Renal cortex interstitium (tissue), 11 donors: ENCODE results near the gene LIMK1. TPM values are rescaled to one million over a fixed set of nuclear protein-coding genes. Genes with fewer than 3 reads are reported as not detected.

Experiments used
- DNase-seq, 11 donors: peaks; one replicate each; pipeline ENCODE4 v3.0.0-alpha.2; 2013; ENCODE audit warnings: low read depth in 9 of 11, low spot score in 4 of 11; ENCODE audit errors: extremely low read depth in 1 of 11
- polyA plus RNA-seq, 3 donors: library from polyadenylated mRNA; unstranded; fragments of 120-200 nt; gene quantifications; one replicate each; pipeline ENCODE4 v1.2.1, GENCODE V29; 2013; ENCODE audit not compliant: insufficient read length in 3 of 3

LIMK1 gene
- polyA plus RNA-seq, 3 donors, result 18.3 to 26.6 (median 25.1) TPM

- DNase-seq, result no peak
These were observed 13.6 kb upstream of the LIMK1 start for GRCh38 chr7:74069790-74070618.

GRCh38 chr7:74070619-74070921 lies 13.0 kb upstream of the LIMK1 start:
- DNase-seq, result no peak

DNA sequence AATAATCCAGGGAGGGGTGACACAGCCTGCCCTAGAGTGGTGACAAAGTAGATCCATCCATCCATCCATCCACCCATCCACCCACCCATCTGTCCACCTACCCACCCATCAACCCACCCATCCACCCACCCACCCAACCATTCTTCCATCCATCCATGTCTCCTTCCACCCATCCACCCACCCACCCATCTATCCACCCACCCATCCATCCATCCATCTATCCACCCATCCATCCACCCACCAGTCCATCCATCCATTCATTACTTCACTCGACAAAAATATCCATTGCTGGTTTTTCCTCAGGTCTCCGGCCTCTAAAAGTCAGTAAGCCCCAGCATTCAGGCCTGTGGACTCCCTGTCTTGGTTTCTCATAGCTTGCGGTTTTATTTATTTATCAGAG lies 12.5 kb upstream of the LIMK1 start:
- DNase-seq, result no peak

DNA sequence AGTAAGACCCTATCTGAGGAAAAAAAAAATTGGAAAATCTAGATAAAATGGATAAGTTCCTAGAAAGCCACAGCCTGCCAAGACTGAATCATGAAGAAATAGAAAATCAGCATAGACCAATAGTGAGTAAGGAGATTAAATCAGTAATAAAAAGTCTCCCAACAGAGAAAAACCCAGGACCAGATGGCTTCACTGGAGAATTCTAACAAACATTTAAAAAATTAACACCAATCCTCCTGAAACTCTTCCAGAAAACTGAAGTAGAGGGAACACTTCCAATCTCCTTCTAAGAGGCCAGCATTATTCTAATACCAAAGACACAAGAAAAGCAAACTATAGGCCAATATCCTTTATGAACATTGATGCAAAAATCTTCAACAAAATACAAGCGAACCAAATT lies 8.8 kb upstream of the LIMK1 start:
- DNase-seq, result no peak

GRCh38 chr7:74078461-74078860 lies 5.1 kb upstream of the LIMK1 start:
- no peak for DNase-seq

GRCh38 chr7:74082770-74083116 lies 861 bp upstream of the LIMK1 start:
- no peak for DNase-seq

GRCh38 chr7:74083928-74084721 lies 521 bp downstream of the LIMK1 start:
- peak in 1 of 11 donors; percentile 28 for DNase-seq

- no peak for DNase-seq
These were observed 1.3 kb downstream of the LIMK1 start for GRCh38 chr7:74084722-74085578.

GRCh38 chr7:74087791-74088453 lies 4.3 kb downstream of the LIMK1 start:
- DNase-seq, result no peak

GRCh38 chr7:74092321-74092963 lies 8.8 kb downstream of the LIMK1 start:
- no peak for DNase-seq

DNA sequence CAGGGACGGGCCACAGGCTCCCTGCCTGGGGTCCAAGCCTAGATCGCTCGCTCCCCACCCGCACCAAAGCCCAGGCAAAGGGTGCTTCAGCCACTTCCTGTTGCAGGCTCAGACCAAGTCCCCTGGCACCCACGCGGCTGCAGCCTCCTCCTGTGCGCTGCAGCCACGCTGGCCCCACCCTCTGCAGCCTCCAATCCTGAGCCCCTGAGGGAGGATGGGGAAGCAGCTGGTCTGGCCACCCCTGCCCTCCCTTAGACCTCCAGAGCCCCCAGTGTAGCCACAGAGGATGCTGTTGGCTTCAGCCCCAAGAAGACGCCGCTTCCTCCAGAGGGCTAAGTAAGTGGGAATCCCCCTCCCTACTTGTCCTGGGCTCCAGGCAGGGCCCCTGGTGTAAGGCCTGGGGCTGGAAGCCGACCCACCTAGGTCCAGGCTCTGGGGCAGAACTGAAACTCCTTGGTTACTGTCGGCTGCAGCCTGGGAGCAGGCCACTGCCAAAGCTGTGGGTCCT lies 9.4 kb downstream of the LIMK1 start:
- DNase-seq, result no peak

- no peak for DNase-seq
These were observed 10.1 kb downstream of the LIMK1 start for GRCh38 chr7:74093671-74094223.

GRCh38 chr7:74094224-74095101 lies 10.9 kb downstream of the LIMK1 start:
- peak in 7 of 11 donors; percentile 17 to 59 (median 49) for DNase-seq

- DNase-seq, result no peak
These were observed 11.5 kb downstream of the LIMK1 start for GRCh38 chr7:74095135-74095534.

DNA sequence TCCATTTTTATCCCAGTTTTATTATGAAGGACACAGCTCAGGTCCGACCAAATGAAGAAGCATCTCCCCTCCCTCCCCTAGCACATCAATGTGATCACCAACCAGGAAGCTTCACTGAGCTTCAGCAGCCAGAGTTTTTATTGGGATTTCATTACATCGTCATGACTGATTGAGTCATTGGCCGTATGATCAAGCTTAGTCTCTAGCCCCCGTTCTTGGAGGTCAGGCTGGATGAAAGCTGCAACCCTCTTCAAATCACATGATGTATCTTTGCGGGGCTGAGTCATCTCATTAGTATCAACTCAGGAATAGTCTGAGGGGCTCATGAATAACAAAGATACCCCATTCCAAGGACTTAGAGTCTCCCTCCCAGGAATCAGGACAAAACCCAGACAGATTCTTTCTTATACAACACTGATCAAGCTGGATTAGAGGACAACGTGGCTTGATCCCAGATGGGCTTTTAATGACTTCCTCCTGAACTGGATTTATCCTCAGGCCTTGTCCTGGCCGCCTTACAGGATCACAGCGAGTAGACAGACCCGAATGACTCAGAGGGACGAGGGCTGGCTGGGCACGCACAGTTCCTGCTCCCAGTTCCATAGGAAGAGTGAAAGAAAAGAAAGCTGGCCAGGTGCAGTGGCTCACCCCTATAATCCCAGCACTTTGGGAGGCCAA lies 14.5 kb downstream of the LIMK1 start:
- DNase-seq, result no peak

DNA sequence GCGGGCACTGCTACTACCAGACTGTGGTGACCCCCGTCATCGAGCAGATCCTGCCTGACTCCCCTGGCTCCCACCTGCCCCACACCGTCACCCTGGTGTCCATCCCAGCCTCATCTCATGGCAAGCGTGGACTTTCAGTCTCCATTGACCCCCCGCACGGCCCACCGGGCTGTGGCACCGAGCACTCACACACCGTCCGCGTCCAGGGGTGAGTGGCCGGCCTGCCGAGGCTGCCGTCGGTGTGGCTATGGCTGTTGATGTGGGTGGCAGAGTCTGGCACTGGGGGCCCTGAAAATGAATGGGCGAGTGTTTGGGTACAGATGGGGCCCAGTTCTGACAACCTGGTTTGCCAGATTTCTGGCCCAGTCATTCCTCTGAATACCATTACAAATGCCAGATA lies 15.4 kb downstream of the LIMK1 start:
- no peak for DNase-seq
